Body of pancreas (tissue), 4 donors: ENCODE data around the gene KIF2C. TPM values are rescaled to one million over a fixed set of nuclear protein-coding genes. Genes with fewer than 3 reads are reported as not detected.

ENCODE experiments used
- ATAC-seq: fragments of 150-250 bp; one replicate; pipeline ENCODE4 v1.9.1; 2016
- DNase-seq, 4 donors: peaks; one replicate each; pipeline ENCODE4 v3.0.0-alpha.2; 2019
- H3K27ac ChIP-seq, 4 donors: fragments of 200-600 bp; sonication (generic); 1 replicate in 3 of 4; 2 replicates in 1 of 4; pipeline versions ENCODE4 v1.5.1 to v1.6.1; 2016 to 2019; ENCODE audit warnings: mild to moderate bottlenecking in 1 of 4, mixed read lengths in 1 of 4, moderate library complexity in 1 of 4
- H3K27me3 ChIP-seq, 2 donors: fragments of 200-600 bp; sonication (generic); one replicate each; pipeline ENCODE4 v1.6.0; 2016; ENCODE audit warnings: mild to moderate bottlenecking in 1 of 2
- H3K36me3 ChIP-seq, 2 donors: fragments of 200-600 bp; sonication (generic); replicated peaks in 1 of 2; 2 replicates each; pipeline ENCODE4 v1.5.1; 2016; ENCODE audit warnings: low read depth in 2 of 2; ENCODE audit not compliant: insufficient read depth in 1 of 2
- H3K4me1 ChIP-seq: fragments of 200-600 bp; sonication (generic); one replicate; pipeline ENCODE4 v1.6.0; 2016
- H3K4me3 ChIP-seq, 2 donors: fragments of 200-600 bp; sonication (generic); 1 replicate in 1 of 2; 2 replicates in 1 of 2; pipeline ENCODE4 v1.5.1; 2016 to 2019
- H3K9me3 ChIP-seq, 3 donors: fragments of 200-600 bp; sonication (generic); 1 replicate in 2 of 3; 2 replicates in 1 of 3; pipeline ENCODE4 v1.5.1; 2016
- POLR2A ChIP-seq, 3 donors: fragments of 450-650 bp; IDR thresholded peaks; one replicate each; pipeline ENCODE4 v1.6.1; 2016; ENCODE audit warnings: antibody characterized with exemption in 3 of 3, mild to moderate bottlenecking in 2 of 3
- WGBS, 2 donors: methylation state at CpG; one replicate each; pipeline ENCODE4 v1.1.5; 2017; 5-methylcytosine and 5-hydroxymethylcytosine counted together
- intact Hi-C: fragments of 100-400 bp; cut with DNase I; formaldehyde crosslinking; loops from one replicate; pipeline ENCODE4 v1.15.1; 2023
- total RNA-seq, 2 donors: library from RNA; depleted of rRNA; stranded (reverse); fragments of >200 nt; gene quantifications; one replicate each; pipeline ENCODE4 v1.1.0, GENCODE V29; 2016
- TF ChIP-seq, protein P1 (sequence below), 7 experiments: fragments of 450-650 bp in 4 of 7; fragments of 200-600 bp in 3 of 7; sonication (generic) in 3 of 7; IDR thresholded peaks; one replicate each; pipeline ENCODE4 v1.5.1; 2016 to 2019; ENCODE audit warnings: antibody characterized with exemption in 7 of 7

KIF2C gene
- total RNA-seq, 2 donors from 2014 or later: not detected

DNA sequence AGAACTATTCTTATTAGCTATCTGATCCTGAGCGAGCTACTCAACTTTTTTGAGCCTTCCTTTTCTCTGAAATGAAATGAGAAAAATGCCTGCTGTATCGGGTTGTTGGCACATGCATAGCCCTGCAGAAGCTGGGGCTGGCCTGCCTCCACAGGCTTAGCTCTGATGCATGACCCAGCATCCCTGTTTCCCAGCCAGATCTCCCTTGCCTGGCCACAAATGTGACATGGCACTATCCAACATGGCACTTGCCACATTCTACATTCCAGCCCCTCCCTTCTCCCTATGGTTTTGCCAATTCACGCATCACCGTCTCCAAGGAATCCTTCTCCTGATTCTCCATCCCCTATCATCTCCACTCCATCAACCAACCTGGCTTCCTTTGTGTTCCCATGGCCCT, 22.5 kb upstream of the KIF2C start:
- Histone ChIP-seq H3K27ac (no peak overlapping the region), H3K4me1 (peaks cover 12% of the 10 kb centered on the region), H3K36me3 (no peaks in the 10 kb centered on the region), H3K27me3 (no peaks in the 10 kb centered on the region), H3K4me3 (no peak overlapping the region), H3K9me3 (no peaks in the 10 kb centered on the region)
- 73 to 85% methylated on average over 4 of the region's 4 CpGs for WGBS, 2 donors
- ATAC-seq (no peak), DNase-seq (no peak)
- intact Hi-C loops: no loop called here
- TF ChIP-seq, protein P1, sequence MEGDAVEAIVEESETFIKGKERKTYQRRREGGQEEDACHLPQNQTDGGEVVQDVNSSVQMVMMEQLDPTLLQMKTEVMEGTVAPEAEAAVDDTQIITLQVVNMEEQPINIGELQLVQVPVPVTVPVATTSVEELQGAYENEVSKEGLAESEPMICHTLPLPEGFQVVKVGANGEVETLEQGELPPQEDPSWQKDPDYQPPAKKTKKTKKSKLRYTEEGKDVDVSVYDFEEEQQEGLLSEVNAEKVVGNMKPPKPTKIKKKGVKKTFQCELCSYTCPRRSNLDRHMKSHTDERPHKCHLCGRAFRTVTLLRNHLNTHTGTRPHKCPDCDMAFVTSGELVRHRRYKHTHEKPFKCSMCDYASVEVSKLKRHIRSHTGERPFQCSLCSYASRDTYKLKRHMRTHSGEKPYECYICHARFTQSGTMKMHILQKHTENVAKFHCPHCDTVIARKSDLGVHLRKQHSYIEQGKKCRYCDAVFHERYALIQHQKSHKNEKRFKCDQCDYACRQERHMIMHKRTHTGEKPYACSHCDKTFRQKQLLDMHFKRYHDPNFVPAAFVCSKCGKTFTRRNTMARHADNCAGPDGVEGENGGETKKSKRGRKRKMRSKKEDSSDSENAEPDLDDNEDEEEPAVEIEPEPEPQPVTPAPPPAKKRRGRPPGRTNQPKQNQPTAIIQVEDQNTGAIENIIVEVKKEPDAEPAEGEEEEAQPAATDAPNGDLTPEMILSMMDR (IDR thresholded peaks at IDR 0.05): no peak
- TF ChIP-seq POLR2A (IDR thresholded peaks at IDR 0.05): no peak

DNA sequence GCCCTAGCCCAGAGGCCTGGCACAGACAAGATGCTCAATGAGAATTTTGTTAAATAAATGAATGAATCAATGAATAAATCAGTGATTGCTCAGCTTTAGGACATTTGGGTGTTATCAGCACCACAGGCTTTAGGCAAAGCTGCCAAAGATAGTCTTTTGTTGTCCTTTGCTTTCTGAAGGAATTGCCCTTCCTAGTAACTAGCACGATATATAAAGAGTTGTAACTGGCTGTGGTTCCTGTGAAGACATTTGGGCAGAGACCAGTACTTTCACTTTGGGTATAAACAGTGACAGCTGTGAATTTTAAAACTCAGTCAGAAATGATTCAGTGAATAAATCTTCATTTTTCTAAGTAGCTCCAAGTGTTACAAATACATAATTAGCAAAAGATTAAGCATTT, 22.0 kb upstream of the KIF2C start:
- peaks cover 12% of the 10 kb centered on the region for H3K4me1 ChIP-seq
- no peak for TF ChIP-seq POLR2A (IDR thresholded peaks at IDR 0.05)
- TF ChIP-seq, protein P1 (IDR thresholded peaks at IDR 0.05): no peak
- no peaks in the 10 kb centered on the region for H3K27me3 ChIP-seq
- H3K36me3 ChIP-seq: no peaks in the 10 kb centered on the region
- 55 to 75% methylated on average over 1 of the region's 1 CpG for WGBS, 2 donors
- H3K27ac ChIP-seq: no peak overlapping the region
- intact Hi-C loops: no loop called here
- ATAC-seq: no peak
- no peaks in the 10 kb centered on the region for H3K9me3 ChIP-seq
- no peak for DNase-seq
- H3K4me3 ChIP-seq: no peak overlapping the region

DNA sequence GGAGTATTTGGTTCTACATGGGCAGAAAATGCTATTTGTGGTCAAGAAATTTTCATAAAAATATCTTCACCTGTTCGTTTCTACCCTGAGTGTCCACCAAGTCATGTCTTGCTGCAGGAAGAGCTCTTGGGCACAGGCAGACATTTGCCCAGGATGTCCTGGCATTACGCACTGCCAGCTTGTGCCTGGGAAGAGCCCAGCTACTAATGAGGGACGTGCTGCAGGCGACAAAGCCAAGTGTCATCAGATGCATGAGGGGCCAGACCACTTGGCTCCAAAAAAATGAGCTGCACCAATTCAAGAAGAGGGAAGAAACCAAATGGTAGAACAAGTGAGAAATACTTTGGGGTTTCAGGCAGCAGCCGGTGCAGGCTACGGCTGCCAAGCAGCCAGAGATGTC, 21.5 kb upstream of the KIF2C start:
- ATAC-seq (no peak), DNase-seq (no peak)
- intact Hi-C loops: no loop called here
- WGBS, 2 donors: 80 to 81% methylated on average over 6 of the region's 6 CpGs
- H3K4me1 ChIP-seq: peaks cover 12% of the 10 kb centered on the region
- no peak for TF ChIP-seq POLR2A (IDR thresholded peaks at IDR 0.05)
- TF ChIP-seq, protein P1 (IDR thresholded peaks at IDR 0.05): no peak
- H3K9me3 ChIP-seq: no peaks in the 10 kb centered on the region
- no peaks in the 10 kb centered on the region for H3K36me3 ChIP-seq
- H3K27me3 ChIP-seq: no peaks in the 10 kb centered on the region
- H3K4me3 ChIP-seq: no peak overlapping the region
- H3K27ac ChIP-seq: no peak overlapping the region

DNA sequence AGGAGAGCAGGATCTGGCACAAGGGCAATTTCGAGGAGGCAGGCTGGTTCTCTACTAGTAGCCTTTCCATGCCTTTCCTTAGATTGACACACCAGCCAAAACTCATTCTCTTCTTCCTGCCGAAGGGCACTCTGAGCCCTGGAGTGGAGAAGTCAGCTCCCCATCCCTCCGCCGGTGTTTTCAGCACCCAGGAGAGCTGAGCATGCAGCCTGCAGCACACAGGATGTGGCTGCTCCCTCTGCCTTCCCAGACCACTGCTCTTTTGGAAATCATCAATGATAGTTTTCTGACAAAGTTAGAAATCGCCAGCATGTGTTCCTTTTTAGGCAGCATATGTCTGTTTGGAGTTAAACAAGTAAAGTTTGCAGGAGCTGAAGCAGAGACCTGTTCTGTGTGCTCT, 20.3 kb upstream of the KIF2C start:
- no peak overlapping the region for H3K27ac ChIP-seq
- H3K4me1 ChIP-seq: peaks cover 12% of the 10 kb centered on the region
- ATAC-seq (no peak), DNase-seq (no peak)
- 55 to 61% methylated on average over 5 of the region's 5 CpGs for WGBS, 2 donors
- H3K9me3 ChIP-seq: no peaks in the 10 kb centered on the region
- TF ChIP-seq, protein P1 (IDR thresholded peaks at IDR 0.05): no peak
- no peak for TF ChIP-seq POLR2A (IDR thresholded peaks at IDR 0.05)
- H3K36me3 ChIP-seq: no peaks in the 10 kb centered on the region
- no peak overlapping the region for H3K4me3 ChIP-seq
- H3K27me3 ChIP-seq: no peaks in the 10 kb centered on the region
- intact Hi-C loops: no loop called here

DNA sequence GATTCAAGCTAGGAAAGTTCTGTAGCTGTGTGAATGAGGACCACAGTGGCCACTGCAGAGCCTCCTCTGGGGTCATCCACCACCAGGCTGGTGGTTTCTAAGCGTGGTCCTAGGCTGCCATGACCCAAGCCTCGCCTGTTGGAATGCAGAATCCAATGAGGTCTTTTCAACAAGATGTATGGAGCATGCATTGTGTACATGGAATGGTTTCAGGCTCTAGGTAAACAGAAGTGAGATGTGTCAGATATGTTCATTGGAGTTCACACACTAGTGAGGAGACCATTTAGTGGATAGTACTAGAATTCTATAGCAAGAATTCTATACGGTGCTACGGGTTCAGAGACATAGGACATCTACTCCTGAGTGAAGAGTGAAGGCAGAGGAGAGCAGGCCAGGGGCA, 19.4 kb upstream of the KIF2C start:
- no peaks in the 10 kb centered on the region for H3K27me3 ChIP-seq
- H3K4me1 ChIP-seq: peaks cover 5% of the 10 kb centered on the region
- no peak for TF ChIP-seq POLR2A (IDR thresholded peaks at IDR 0.05)
- TF ChIP-seq, protein P1 (IDR thresholded peaks at IDR 0.05): no peak
- no peak overlapping the region for H3K27ac ChIP-seq
- no peak overlapping the region for H3K4me3 ChIP-seq
- no peaks in the 10 kb centered on the region for H3K36me3 ChIP-seq
- ATAC-seq (no peak), DNase-seq (no peak)
- 71 to 77% methylated on average over 4 of the region's 4 CpGs for WGBS, 2 donors
- no peaks in the 10 kb centered on the region for H3K9me3 ChIP-seq
- intact Hi-C loops: no loop called here
